Inferior parietal cortex (tissue), 1 donor: ENCODE measurements around the gene CPT2.

ENCODE experiments used
- DNase-seq: peaks from one replicate; pipeline ENCODE4 v3.0.0-alpha.2; 2016; ENCODE audit errors: extremely low spot score

The CPT2 gene

DNA sequence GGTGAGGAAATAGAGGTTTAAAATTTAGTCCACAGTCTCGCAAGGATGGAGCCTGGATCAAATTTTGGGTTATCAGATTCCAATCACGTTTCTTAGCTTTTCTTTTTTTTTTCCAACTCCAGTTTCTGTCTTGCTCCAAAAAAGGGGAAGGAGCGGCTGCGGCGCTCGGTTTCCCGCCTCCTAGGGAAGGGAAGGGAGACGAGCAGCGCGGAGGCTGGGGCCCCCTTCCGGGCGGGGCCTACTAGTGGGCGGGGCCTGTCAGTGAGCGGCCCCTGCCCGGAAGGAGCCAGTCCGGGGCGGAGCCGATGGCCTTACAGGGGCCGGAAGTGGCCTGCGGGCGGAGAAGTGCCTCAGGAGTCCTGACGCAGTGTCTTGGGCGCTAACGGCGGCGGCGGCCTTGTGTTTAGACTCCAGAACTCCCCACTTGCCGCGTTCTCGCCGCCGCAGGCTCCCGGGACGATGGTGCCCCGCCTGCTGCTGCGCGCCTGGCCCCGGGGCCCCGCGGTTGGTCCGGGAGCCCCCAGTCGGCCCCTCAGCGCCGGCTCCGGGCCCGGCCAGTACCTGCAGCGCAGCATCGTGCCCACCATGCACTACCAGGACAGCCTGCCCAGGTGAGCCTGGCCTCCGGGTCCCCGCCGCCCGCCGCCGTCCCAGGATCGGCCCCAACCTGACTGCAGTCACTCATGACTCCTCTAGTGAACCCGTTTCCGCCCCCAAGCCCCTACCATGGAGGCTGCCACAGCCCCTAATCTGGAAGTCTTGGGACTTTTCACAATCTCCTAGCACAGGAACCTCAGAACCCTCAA is at the start of gene CPT2:
TSS of gene CPT2 (plus strand) at position 340 of the 806 bp plus-strand sequence. CDS start at position 460, 120 bp downstream.
- DNase-seq = peak; percentile 92

- DNase-seq = no peak
Measured at GRCh38 chr1:53147174-53147573, 49.5 kb upstream of the CPT2 start.

- no peak for DNase-seq
Measured at GRCh38 chr1:53148123-53148522, 48.5 kb upstream of the CPT2 start.

DNA sequence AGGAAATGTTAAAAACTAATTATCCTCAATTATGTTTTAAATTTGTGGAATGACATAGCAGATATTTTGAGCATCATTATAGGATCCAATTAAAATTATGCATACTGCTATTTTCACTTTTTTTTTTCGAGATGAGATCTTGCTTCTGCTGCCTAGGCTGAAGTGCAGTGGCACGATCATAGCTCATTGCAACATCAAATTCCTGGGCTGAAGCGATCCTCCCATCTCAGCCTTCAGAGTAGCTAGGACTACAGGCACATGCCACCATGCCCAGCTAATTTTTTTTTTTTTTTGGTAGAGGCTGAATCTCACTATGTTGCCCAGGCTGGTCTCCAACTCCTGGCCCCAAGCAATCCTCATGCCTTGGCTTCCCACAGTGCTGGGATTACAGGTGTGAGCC is 42.9 kb upstream of the CPT2 start:
- DNase-seq = no peak

GRCh38 chr1:53154859-53155438 is 41.7 kb upstream of the CPT2 start:
- DNase-seq = no peak

- DNase-seq = no peak
Measured at GRCh38 chr1:53155534-53155933, 41.1 kb upstream of the CPT2 start.

DNA sequence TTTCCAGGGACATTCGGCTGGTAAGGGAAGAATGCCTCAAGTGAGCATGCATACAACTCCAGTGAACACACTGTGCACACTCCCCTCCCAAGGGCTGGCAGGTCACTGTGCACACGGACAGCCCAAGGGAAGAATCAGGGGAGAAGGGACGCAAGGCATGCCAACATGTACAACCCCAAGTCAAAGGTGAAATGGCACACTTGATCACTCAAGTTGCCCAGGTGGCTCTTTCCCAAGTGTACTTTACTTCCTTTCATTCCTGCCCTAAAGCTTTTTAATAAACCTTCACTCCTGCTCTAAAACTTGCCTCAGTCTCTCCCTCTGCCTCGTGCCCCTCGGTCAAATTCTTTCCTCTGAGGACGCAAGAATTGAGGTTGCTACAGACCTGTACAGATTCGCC is 40.7 kb upstream of the CPT2 start:
- no peak for DNase-seq

GRCh38 chr1:53156783-53157182 is 39.8 kb upstream of the CPT2 start:
- DNase-seq = no peak

DNA sequence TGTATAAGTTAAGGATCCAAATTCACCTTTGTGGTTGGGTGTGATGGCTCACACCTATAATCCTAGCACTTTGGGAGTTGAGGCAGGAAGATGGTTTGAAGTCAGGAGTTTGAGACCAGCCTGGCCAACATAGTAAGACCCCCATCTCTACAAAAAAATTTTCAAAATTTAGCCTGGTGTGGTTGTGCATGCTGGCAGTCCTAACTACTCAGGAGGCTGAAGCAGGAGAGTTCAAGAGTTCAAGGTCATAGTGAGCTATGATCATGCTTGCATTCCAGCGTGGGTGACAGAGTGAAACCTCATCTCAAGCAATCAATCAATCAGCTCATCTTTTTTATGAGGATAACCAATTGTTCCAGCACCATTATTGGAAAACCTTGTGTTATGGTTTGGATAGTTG is 37.7 kb upstream of the CPT2 start:
- DNase-seq = no peak

- no peak for DNase-seq
Measured at GRCh38 chr1:53160924-53161378, 35.7 kb upstream of the CPT2 start.

- DNase-seq = no peak
Measured at GRCh38 chr1:53162621-53163020, 34.0 kb upstream of the CPT2 start.

GRCh38 chr1:53163291-53163768 is 33.3 kb upstream of the CPT2 start:
- no peak for DNase-seq

- no peak for DNase-seq
Measured at GRCh38 chr1:53165408-53165961, 31.1 kb upstream of the CPT2 start.

DNA sequence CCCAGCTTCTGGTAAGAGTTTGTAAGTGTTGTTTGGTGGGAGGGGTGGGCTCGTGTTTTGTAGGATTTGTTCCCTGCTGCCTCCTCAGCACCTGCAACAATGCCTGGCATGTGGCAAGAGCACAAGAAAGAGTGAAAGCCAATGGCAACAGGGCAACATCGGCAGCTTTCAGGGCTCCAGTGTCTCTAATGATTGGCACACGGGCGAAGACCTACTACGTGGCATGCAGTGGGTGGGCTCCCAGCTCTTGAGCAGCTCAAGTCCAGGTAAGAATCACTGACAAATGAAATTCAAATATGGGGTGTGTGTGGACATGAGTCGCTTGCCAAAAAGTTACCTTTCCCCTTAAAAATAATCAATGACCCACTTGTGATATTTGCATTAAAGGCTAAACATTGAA is 30.3 kb upstream of the CPT2 start:
- no peak for DNase-seq

GRCh38 chr1:53166912-53167311 is 29.7 kb upstream of the CPT2 start:
- no peak for DNase-seq

GRCh38 chr1:53172426-53173128 is 24.0 kb upstream of the CPT2 start:
- DNase-seq = no peak

DNA sequence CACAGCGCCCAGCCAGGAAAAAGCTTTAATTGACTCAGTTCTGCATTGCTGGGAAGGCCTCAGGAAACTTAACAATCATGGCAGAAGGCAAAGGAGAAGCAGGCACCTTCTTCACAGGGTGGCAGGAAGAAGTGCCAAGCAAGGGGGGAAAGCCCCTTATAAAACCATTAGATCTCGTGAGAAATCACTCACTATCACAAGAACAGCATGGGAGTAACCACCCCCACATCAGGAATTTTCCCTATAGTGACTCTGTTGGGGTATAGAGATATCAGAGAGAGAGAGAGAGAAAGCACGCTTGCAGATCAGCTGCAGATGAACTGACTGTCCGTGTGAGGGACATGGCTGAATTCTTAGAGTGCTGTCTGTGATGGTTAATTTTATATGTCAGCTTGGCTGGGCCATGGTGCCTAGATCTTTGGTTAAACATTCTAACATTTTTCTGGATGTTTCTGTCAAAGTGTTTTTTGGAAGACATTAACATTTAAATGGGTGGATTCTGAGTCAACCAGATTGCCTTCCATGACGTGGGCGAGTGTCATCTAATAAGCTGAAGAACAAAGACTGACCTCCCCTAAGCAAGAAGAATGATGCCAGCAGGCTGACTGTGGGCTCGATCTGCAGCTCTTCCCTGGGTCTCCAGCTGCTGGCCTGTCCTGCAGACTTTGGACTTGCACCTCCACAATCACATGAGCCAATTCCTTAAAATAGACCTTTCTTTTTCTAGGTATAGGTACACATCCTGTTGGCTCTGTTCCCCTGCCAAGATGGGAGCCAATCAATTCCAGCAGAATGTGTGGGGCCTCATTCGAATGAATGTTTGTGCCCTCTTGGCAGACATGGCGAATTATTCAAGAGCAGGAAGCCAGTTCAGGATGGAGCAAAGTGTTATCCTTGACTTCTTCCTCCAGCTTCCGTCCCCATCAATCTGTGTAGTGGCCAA is 21.4 kb upstream of the CPT2 start:
- no peak for DNase-seq

DNA sequence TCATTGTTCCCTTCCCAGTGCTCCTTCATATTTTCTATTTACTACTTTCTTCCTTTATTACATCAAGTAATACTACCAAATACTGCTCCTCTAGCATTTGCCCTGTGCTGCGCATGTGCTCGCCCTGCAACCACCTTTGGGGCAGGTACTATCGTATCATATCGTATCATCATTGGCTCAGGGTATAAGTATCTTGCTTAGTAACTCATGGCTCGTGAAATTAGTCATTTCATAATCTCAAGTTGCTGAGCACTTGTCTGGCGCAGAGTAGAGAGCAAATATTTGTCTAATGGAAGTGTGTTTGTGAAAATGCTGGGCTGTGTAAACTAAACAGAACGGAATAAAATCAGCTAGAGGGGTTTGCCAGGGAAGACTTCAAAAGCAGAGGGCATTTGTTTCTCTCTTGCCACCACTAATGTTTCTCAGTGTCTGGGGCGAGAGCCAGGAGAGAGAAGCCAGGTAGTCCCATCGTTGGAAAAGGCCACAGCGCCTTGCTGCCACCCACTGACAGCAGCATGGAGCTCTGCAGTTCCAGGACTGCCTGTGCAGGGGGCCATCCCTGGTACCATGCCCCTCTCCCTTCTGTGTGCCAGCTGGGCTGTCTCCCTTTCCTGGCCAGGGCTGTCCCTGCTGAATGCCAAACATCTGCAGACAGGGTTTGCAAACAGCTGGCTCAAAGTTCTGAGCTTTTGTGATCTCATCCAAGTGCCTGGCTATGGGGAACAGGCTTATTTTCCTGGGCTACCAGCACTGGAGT is 20.0 kb upstream of the CPT2 start:
- no peak for DNase-seq

DNA sequence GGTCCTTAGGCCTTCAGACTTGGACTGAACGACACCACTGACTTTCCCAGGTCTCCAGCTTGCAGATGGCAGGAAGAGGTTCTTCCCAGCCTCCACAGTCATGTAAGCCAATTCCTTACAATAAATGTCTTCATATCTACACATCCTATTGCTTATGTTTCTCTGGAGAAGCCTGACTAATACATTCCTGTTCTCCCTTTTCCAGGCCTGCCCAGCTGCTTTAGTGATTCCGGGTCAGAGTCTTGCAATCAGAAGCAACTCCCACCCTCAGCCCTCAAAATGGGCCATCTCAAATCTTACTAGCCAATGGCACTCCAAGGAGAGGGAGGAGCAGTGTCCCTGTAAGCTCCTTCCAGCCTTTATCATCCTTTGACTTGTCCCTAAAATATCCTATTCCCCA is 16.4 kb upstream of the CPT2 start:
- no peak for DNase-seq

DNA sequence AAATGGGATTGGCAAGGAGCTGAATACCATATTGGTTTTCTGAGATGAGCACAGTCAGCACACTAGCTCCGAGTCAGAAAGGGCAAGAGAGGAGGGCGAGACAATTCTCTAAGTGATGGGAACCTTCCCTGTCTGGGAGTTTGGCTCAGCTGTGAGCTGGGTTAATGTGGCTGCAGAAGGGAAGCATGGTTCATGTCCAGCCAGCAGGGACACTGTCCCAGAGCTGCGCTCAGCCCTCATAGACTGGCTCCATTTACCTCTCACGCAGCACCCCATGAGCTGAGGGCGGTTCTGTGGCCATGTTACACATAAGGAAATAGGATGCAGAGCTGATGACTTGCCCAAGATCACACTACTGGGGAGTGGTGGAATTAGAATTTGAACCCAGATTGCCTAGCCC is 15.7 kb upstream of the CPT2 start:
- no peak for DNase-seq
